Type B pancreatic cell (in vitro differentiated cells): ENCODE measurements around the gene PVALEF. TPM values are rescaled to one million over a fixed set of nuclear protein-coding genes. Genes with fewer than 3 reads are reported as not detected.

Experiments used
- DNase-seq: peaks from one replicate; pipeline ENCODE4 v3.0.0; 2021; ENCODE audit warnings: mixed read lengths; ENCODE audit not compliant: unreplicated experiment; ENCODE audit errors: extremely low spot score
- H3K27ac Mint-ChIP-seq: 2 replicates; pipeline ENCODE4 v1.8.0; 2021; ENCODE audit warnings: mild to moderate bottlenecking, mixed read lengths
- H3K27me3 Mint-ChIP-seq: 2 replicates; pipeline ENCODE4 v1.8.0; 2021; ENCODE audit warnings: mixed read lengths
- H3K36me3 Mint-ChIP-seq: 2 replicates; pipeline ENCODE4 v1.8.0; 2021; ENCODE audit warnings: mixed read lengths
- H3K4me1 Mint-ChIP-seq: one replicate; pipeline ENCODE4 v1.8.0; 2021; ENCODE audit warnings: mixed read lengths; ENCODE audit not compliant: unreplicated experiment
- H3K4me3 Mint-ChIP-seq: 2 replicates; pipeline ENCODE4 v1.8.0; 2021; ENCODE audit warnings: mild to moderate bottlenecking, mixed read lengths
- H3K9me3 Mint-ChIP-seq: 2 replicates; pipeline ENCODE4 v1.8.0; 2021; ENCODE audit warnings: mixed read lengths
- total RNA-seq: library from RNA; stranded (reverse); gene quantifications from 2 replicates; pipeline ENCODE4 v1.2.1, GENCODE V29; 2021; ENCODE audit warnings: low replicate concordance
- TF ChIP-seq, protein P1 (sequence below): fragments of 200-600 bp; sonication (generic); conservative IDR thresholded peaks from 2 replicates; pipeline ENCODE4 v1.5.0; 2021; ENCODE audit warnings: antibody characterized with exemption, mild to moderate bottlenecking

The PVALEF gene
- total RNA-seq, 1 donor from 2014 or later: not detected

DNA sequence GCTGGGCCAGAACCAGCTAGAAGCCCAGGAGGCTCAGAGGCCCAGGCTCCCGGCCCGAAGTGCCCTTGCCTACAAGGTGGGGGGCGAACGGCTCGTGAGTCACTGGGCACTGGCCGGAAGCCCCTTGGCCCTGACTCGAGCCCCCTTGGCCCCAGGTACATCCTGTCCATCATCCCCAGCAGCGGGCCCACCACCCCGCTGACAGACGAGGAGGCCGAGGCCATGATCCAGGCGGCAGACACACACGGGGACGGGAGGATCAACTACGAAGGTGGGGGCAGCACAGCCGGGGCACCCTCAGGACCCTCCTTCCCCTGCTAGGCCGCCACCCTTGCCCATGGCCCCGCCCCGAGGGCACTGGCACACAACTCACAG, 16.5 kb downstream of the PVALEF start:
- no peak overlapping the region for H3K4me3 Mint-ChIP-seq
- no peaks in the 10 kb centered on the region for H3K9me3 Mint-ChIP-seq
- H3K27ac Mint-ChIP-seq: no peak overlapping the region
- no peaks in the 10 kb centered on the region for H3K27me3 Mint-ChIP-seq
- no peaks in the 10 kb centered on the region for H3K36me3 Mint-ChIP-seq
- TF ChIP-seq, protein P1, sequence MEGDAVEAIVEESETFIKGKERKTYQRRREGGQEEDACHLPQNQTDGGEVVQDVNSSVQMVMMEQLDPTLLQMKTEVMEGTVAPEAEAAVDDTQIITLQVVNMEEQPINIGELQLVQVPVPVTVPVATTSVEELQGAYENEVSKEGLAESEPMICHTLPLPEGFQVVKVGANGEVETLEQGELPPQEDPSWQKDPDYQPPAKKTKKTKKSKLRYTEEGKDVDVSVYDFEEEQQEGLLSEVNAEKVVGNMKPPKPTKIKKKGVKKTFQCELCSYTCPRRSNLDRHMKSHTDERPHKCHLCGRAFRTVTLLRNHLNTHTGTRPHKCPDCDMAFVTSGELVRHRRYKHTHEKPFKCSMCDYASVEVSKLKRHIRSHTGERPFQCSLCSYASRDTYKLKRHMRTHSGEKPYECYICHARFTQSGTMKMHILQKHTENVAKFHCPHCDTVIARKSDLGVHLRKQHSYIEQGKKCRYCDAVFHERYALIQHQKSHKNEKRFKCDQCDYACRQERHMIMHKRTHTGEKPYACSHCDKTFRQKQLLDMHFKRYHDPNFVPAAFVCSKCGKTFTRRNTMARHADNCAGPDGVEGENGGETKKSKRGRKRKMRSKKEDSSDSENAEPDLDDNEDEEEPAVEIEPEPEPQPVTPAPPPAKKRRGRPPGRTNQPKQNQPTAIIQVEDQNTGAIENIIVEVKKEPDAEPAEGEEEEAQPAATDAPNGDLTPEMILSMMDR: no peak
- no peak for DNase-seq
- H3K4me1 Mint-ChIP-seq: no peaks in the 10 kb centered on the region

DNA sequence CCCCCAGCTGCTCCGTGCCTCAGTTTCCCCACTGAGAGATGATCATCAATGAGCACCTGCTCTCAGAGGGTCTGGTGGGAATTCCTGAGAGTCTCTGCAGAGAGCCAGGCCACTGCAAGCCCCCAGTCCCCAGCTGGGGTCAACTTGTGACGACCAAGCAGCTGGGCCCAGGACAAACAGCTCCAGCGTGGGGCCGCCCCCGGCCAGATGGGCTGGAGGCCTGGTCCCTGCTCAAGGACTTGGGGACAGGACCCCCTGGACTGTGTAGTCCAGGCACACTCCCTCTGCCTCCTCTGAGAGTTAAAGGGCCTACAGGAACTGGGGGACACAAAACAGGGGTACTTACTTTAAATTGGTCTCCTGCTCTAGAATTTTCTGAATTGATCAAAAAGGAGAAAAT, 17.3 kb downstream of the PVALEF start:
- H3K27me3 Mint-ChIP-seq: no peaks in the 10 kb centered on the region
- no peaks in the 10 kb centered on the region for H3K9me3 Mint-ChIP-seq
- TF ChIP-seq, protein P1: no peak

GRCh38 chr17:81183316-81183715, 18.0 kb downstream of the PVALEF start:
- Mint-ChIP-seq H3K27ac (no peak overlapping the region), H3K9me3 (no peaks in the 10 kb centered on the region), H3K27me3 (no peaks in the 10 kb centered on the region), H3K4me1 (no peaks in the 10 kb centered on the region), H3K4me3 (no peak overlapping the region), H3K36me3 (no peaks in the 10 kb centered on the region)
- DNase-seq: no peak
- TF ChIP-seq, protein P1: no peak

More for the DNA sequence above, 17.3 kb downstream of the PVALEF start:
- no peaks in the 10 kb centered on the region for H3K36me3 Mint-ChIP-seq
- no peaks in the 10 kb centered on the region for H3K4me1 Mint-ChIP-seq
- no peak overlapping the region for H3K4me3 Mint-ChIP-seq
- no peak for DNase-seq
- H3K27ac Mint-ChIP-seq: no peak overlapping the region

- H3K4me3 Mint-ChIP-seq: no peak overlapping the region
- no peak for DNase-seq
- TF ChIP-seq, protein P1: no peak
These were observed 18.5 kb downstream of the PVALEF start for GRCh38 chr17:81183807-81184206.

DNA sequence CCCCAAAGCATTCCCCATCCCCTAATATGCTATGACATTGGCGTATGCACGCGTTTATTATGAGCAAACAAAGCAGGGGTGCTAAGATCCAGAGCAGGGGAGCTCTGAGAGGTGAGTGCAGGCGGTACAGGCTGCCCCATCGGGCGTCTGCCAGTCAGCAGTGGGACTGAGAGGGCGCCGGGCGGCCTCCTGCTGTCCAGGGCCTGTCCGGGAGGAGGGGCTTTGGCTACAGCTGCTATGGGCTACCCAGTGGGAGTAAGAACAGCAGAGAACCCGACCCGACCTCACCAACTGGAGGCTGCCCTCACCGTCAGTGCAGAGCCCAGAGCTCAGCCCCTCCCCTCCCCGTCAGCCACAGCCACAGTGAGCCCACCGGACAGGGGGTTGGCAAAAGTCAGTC, 19.2 kb downstream of the PVALEF start:
- TF ChIP-seq, protein P1: no peak
- H3K9me3 Mint-ChIP-seq: no peaks in the 10 kb centered on the region
- no peaks in the 10 kb centered on the region for H3K36me3 Mint-ChIP-seq
- H3K27me3 Mint-ChIP-seq: no peaks in the 10 kb centered on the region
- H3K27ac Mint-ChIP-seq: no peak overlapping the region
- H3K4me1 Mint-ChIP-seq: no peaks in the 10 kb centered on the region
- no peak for DNase-seq
- H3K4me3 Mint-ChIP-seq: no peak overlapping the region

More at GRCh38 chr17:81183807-81184206, 18.5 kb downstream of the PVALEF start:
- no peaks in the 10 kb centered on the region for H3K36me3 Mint-ChIP-seq
- H3K27me3 Mint-ChIP-seq: no peaks in the 10 kb centered on the region
- no peaks in the 10 kb centered on the region for H3K9me3 Mint-ChIP-seq
- no peaks in the 10 kb centered on the region for H3K4me1 Mint-ChIP-seq
- no peak overlapping the region for H3K27ac Mint-ChIP-seq

DNA sequence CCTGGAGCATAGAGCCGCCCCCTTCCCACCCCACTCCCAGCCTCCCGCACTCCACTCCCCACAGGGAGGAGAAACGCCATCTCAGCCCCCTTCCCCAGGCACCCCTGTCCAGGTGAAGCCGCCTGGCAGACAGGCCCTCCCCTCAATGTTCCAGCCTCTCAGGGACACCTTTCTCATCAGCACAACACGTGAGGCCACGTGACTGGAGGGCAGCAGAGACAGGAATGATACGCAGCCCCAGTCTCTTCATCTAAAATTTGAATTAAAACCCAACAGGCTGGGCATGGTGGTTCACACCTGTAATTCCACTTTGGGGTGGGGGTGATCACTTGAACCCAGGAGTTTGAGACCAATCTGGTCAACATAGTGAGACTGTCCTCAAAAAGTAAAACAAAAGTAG, 20.9 kb downstream of the PVALEF start:
- Mint-ChIP-seq H3K4me3 (no peak overlapping the region), H3K27ac (no peak overlapping the region), H3K9me3 (no peaks in the 10 kb centered on the region), H3K36me3 (no peaks in the 10 kb centered on the region), H3K27me3 (no peaks in the 10 kb centered on the region), H3K4me1 (no peaks in the 10 kb centered on the region)
- TF ChIP-seq, protein P1: no peak
- DNase-seq: no peak
